Parathyroid adenoma (tissue), 2 donors: ENCODE measurements around the gene ZCCHC17.

Experiments used
- H2AFZ ChIP-seq: fragments of 300-600 bp; sonication (generic); one replicate; pipeline ENCODE4 v1.7.0; 2017; ENCODE audit warnings: antibody characterized with exemption, mild to moderate bottlenecking
- H3K27ac ChIP-seq: fragments of 300-600 bp; sonication (generic); one replicate; pipeline ENCODE4 v1.7.0; 2017
- H3K27me3 ChIP-seq: fragments of 300-600 bp; sonication (generic); one replicate; pipeline ENCODE4 v1.7.0; 2017; ENCODE audit warnings: low read length; ENCODE audit not compliant: control insufficient read depth, insufficient read depth
- H3K36me3 ChIP-seq: fragments of 300-600 bp; sonication (generic); one replicate; pipeline ENCODE4 v1.7.0; 2017; ENCODE audit warnings: low read length; ENCODE audit not compliant: control insufficient read depth, insufficient read depth
- H3K4me1 ChIP-seq: fragments of 300-600 bp; sonication (generic); one replicate; pipeline ENCODE4 v1.7.0; 2017; ENCODE audit warnings: control low read depth
- H3K4me2 ChIP-seq: fragments of 300-600 bp; sonication (generic); one replicate; pipeline ENCODE4 v1.7.0; 2017; ENCODE audit warnings: low read length
- H3K4me3 ChIP-seq: fragments of 300-600 bp; sonication (generic); one replicate; pipeline ENCODE4 v1.7.0; 2017; ENCODE audit warnings: low read depth, low read length
- H3K79me2 ChIP-seq: fragments of 300-600 bp; sonication (generic); one replicate; pipeline ENCODE4 v1.7.0; 2017; ENCODE audit warnings: control low read depth
- H3K9ac ChIP-seq: fragments of 300-600 bp; sonication (generic); one replicate; pipeline ENCODE4 v1.7.0; 2017; ENCODE audit warnings: mild to moderate bottlenecking
- H3K9me3 ChIP-seq: fragments of 300-600 bp; sonication (generic); one replicate; pipeline ENCODE4 v1.7.0; 2017; ENCODE audit warnings: low read length; ENCODE audit not compliant: control insufficient read depth
- TF ChIP-seq, protein P1 (sequence below): fragments of 300-600 bp; sonication (generic); IDR thresholded peaks from one replicate; pipeline ENCODE4 v1.7.0; 2017; ENCODE audit warnings: antibody characterized with exemption, mild to moderate bottlenecking
- donor health status: primary hyperparathyroidism.

ZCCHC17 gene, protein sequence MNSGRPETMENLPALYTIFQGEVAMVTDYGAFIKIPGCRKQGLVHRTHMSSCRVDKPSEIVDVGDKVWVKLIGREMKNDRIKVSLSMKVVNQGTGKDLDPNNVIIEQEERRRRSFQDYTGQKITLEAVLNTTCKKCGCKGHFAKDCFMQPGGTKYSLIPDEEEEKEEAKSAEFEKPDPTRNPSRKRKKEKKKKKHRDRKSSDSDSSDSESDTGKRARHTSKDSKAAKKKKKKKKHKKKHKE

DNA sequence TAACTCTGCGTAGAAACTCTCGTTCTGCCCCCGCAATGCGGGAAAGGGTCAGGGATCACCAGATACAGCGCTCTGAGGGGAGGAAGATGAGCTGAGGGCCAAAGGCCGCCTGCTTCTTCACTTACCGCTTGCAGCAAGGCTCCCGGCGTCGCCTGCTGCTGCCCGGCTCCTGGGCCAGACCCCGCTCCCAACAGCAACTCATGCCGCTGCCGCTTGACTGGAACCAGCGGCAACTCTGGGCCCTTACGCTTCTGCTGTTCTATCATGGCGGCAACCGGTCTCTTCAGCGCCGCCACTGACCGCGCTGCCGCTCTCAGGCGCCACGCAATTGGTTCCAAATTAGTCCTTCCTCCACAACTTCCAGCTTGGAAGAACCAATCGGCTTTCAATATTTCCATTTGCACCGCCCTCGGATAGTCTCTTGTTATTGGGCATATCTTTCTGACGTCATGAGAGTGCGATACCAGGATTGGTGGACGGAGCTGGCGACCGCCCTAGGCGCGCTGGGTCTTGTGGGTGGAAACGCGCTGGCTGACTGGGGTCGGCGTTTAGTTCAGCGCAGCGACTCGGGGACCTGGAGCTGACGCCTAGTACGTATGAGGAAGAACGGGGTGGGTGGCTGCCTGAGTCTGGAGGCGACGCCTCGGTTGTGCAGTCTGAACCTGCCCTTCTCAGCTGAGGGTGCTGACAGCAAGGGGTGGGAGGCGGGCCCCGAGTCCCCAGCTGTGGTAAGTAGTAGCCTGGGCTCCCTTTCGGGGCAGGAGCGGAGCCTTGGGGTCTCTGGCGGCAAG lies at the start of gene ZCCHC17, which contains the start of gene SNRNP40:
ZCCHC17 (plus strand) TSS at position 547 of the 791 bp plus-strand sequence. CDS start 13,067 bp downstream, outside the sequence.
SNRNP40 (minus strand) TSS at position 303 of the 791 bp plus-strand sequence; CDS start at position 266, 37 bp downstream.
- Histone ChIP-seq H3K27ac (peak within 1 kb of the TSS; percentile 73), H2AFZ (peak within 1 kb of the TSS; percentile 89), H3K36me3 (no peaks in the 10 kb centered on the region), H3K79me2 (peaks cover 22% of the 10 kb centered on the region), H3K4me2 (peak within 1 kb of the TSS; percentile 89), H3K4me3 (peak within 1 kb of the TSS; percentile 83), H3K27me3 (no peaks in the 10 kb centered on the region), H3K4me1 (peaks cover 6% of the 10 kb centered on the region), H3K9ac (peak within 1 kb of the TSS; percentile 29), H3K9me3 (no peaks in the 10 kb centered on the region)
- TF ChIP-seq, protein P1, sequence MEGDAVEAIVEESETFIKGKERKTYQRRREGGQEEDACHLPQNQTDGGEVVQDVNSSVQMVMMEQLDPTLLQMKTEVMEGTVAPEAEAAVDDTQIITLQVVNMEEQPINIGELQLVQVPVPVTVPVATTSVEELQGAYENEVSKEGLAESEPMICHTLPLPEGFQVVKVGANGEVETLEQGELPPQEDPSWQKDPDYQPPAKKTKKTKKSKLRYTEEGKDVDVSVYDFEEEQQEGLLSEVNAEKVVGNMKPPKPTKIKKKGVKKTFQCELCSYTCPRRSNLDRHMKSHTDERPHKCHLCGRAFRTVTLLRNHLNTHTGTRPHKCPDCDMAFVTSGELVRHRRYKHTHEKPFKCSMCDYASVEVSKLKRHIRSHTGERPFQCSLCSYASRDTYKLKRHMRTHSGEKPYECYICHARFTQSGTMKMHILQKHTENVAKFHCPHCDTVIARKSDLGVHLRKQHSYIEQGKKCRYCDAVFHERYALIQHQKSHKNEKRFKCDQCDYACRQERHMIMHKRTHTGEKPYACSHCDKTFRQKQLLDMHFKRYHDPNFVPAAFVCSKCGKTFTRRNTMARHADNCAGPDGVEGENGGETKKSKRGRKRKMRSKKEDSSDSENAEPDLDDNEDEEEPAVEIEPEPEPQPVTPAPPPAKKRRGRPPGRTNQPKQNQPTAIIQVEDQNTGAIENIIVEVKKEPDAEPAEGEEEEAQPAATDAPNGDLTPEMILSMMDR, result no peak

DNA sequence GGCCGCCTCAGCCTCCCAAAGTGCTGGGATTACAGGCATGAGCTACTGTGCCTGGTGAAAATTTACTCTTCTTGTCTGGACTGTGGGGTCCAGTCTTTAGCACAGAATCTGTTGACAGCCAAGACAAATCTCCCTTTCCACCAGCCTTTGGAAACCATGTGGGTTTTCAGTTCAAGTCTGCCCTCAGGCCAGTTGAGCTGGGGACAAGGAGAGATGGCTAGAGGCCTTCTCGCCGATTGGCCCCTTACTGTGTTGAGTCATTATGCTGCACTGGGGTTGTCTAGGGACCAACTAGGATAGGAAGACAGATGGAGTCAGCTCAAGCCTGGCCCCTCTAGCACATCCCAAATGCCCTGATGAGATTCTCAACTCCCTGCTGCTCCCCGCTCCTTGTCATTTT lies 48.6 kb upstream of the ZCCHC17 start:
- H3K9ac ChIP-seq, result no peak overlapping the region
- no peak overlapping the region for H3K4me2 ChIP-seq
- H3K79me2 ChIP-seq, result no peaks in the 10 kb centered on the region
- no peak overlapping the region for H3K4me3 ChIP-seq
- no peaks in the 10 kb centered on the region for H3K36me3 ChIP-seq
- no peaks in the 10 kb centered on the region for H3K9me3 ChIP-seq
- H3K4me1 ChIP-seq, result no peaks in the 10 kb centered on the region
- H3K27ac ChIP-seq, result no peak overlapping the region
- TF ChIP-seq, protein P1, result no peak
- H3K27me3 ChIP-seq, result no peaks in the 10 kb centered on the region
- no peak overlapping the region for H2AFZ ChIP-seq

DNA sequence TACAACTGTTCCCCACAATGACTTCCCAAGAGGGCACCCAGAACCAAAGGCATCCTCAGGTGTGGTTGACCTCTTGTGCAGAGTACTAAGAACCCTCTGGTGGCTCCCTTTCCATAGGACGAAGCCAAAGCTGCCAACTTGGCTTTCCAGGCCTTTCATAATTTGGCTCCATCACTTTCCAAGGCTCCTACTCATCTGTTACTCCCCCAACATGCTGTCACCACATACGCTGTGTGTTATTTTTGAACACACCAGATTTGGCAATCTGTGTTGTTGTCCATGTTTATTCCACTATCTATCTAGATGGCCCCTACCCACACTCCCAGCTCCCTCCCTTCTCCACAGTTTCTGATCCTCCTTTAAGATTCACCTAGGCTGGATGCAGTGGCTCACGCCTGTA lies 47.0 kb upstream of the ZCCHC17 start:
- H2AFZ ChIP-seq, result no peak overlapping the region
- no peak overlapping the region for H3K4me3 ChIP-seq
- TF ChIP-seq, protein P1, result no peak
- H3K79me2 ChIP-seq, result no peaks in the 10 kb centered on the region
- H3K36me3 ChIP-seq, result no peaks in the 10 kb centered on the region
- H3K4me2 ChIP-seq, result no peak overlapping the region
- no peak overlapping the region for H3K9ac ChIP-seq
- H3K4me1 ChIP-seq, result no peaks in the 10 kb centered on the region
- H3K27ac ChIP-seq, result no peak overlapping the region
- H3K9me3 ChIP-seq, result no peaks in the 10 kb centered on the region
- H3K27me3 ChIP-seq, result no peaks in the 10 kb centered on the region

DNA sequence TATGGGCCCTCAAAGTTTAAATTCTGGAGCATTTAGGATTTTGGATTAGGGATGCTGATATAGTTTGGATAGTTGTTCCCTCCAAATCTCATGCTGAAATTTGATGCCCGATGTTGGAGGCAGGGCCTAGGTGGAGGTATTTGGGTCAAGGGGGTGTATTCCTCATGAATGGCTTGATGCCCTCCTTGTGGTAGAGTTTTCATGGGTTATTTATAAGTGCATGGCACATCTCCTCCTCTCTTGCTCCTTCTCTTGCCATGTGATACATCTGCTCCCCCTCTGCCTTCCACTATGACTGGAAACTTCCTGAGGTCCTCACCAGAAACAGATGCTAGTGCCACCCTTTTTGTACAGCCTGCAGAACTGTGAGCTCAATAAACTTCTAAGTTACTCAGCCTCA lies 39.6 kb upstream of the ZCCHC17 start:
- Histone ChIP-seq H3K27me3 (no peaks in the 10 kb centered on the region), H3K9ac (no peak overlapping the region), H3K36me3 (no peaks in the 10 kb centered on the region), H3K4me3 (no peak overlapping the region), H3K4me1 (no peaks in the 10 kb centered on the region), H3K4me2 (no peak overlapping the region), H3K27ac (no peak overlapping the region), H3K9me3 (no peaks in the 10 kb centered on the region), H3K79me2 (no peaks in the 10 kb centered on the region), H2AFZ (no peak overlapping the region)
- TF ChIP-seq, protein P1, result no peak
